NCI-H187 treated with DMSO at 0.1 percent for 48 hours (cell line): ENCODE data around the gene RAB36.

Source experiments
- DNase-seq: peaks from one replicate; lab custom pipeline; 2025; lab: John Stamatoyannopoulos, UW

The RAB36 gene

DNA sequence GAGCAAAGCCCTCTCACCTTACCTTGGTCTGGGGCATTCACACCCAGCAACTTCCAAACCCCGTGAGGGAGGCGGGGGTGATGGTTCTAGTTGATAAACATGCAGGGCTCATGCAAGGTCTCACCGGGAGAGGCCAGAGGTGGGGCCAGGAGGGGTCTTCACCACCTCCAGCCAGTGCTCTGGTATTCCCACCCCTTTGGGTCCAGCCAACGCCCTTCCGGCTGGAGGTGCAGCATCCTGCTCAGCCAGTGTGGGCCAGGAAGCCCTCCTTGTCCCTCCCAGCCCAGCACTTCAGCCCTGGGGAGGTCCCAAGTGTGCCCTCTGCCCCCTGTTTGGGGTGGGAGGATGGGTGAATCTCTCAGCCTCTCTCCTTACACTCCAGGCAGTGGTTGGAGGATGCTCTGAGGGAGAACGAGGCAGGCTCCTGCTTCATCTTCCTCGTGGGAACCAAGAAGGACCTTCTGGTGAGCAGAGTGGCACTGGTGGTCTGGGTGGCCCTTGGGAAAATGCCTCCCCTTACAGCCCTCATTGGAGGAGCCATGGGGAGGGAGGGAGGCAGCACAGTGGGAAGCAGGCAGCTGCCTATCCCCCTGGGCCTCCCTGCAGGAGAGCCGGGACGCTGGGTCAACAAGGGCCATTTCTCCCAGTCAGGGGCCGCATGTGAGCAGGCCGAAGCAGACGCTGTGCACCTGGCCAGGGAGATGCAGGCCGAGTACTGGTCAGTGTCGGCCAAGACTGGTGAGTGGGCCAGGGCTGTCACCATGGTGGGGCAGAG lies 13.4 kb downstream of the RAB36 start:
- no peak for DNase-seq

DNA sequence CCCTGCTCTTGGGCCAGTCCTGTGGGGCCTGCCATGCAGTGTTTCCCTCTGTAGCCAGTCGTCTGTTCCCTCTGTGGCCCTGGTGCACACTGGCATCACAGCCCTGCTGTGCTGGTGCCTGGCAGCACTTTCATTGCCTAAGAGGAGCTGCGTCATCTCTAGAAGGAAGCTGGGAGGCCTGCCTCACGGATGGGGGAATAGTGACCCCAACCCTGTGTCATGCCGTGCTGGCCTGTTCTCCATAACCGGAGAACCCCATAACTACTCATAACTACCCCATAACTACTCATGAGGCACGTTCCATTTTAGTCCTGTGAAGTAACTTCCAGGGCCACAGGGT lies 14.0 kb downstream of the RAB36 start:
- DNase-seq, result no peak

DNA sequence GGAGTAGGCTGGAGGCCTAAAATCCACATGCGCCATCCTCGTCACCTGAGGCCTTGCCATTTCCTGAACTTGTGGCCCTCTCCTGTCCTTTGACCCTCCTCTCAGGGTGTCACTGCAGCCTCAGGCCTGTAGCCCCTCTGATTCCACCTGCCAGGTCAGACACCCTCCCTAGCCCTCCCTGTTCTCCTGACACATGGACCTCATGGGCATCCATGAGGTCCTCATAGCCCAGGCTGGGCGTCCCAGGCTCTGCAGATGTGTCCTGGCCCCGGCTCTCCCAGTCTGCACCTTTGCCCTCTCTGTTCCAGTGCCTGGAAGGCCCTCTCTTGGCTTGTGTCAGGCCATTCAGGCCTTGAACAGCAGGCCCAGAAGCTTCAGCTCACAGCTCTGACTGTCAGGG lies 15.8 kb downstream of the RAB36 start:
- no peak for DNase-seq

DNA sequence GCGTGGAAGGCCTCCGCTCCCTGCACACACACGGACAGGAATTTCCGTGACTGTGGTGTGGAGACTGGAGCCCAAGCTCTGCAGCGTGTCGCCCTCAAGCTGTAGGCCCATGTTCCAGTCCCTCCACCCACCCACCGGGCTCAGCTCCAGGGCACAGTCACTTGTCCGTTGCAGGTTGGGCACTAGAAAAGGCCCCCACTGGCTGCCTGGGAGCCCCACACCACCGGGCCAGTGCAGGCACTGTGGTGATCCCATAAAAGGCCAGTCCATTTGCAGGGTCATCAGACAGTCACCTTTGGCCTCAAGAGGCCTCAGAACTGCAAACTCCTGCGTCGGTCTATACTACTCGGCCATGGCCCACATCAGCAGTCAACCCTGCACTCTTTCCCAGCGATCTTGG lies 16.3 kb downstream of the RAB36 start:
- DNase-seq, result no peak

DNA sequence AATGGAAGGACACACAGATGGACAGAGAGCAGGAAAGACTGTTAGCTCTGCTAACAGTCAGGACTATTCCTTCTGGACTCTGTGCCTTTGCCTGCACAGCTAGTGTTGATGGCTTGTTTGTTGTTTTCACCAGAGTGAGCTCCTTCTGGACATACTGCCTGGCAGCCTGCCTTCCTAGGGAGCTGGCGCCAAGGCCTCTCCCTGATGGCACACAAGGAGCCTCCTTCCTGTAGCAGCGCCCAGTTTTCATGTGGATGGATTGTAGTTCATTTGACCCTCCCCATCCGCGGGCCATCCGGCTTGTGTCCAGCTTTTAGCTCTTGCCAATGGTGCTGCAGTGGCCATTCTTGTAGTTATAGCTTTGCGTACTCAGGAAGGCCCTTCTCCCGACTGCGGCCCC lies 18.4 kb downstream of the RAB36 start:
- no peak for DNase-seq

DNA sequence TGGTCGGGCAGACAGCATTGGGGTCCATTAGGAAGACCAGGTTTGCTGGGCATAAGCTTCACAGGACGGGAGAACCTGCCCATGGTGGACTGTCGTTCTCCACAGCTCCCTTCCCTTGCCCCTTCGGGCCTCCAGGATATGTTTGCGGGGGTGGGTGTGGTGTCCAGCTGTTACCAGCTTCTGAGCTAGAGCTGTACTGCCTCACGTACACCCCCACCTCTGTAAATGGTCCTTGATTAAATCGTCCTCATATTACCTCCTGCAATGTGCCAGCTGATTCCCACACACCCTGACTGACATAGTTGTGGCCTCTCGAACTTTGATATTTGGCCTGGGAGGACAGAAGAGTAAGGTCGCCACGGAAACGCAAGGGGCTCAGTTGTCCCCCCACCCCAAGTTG lies 18.8 kb downstream of the RAB36 start:
- no peak for DNase-seq

DNA sequence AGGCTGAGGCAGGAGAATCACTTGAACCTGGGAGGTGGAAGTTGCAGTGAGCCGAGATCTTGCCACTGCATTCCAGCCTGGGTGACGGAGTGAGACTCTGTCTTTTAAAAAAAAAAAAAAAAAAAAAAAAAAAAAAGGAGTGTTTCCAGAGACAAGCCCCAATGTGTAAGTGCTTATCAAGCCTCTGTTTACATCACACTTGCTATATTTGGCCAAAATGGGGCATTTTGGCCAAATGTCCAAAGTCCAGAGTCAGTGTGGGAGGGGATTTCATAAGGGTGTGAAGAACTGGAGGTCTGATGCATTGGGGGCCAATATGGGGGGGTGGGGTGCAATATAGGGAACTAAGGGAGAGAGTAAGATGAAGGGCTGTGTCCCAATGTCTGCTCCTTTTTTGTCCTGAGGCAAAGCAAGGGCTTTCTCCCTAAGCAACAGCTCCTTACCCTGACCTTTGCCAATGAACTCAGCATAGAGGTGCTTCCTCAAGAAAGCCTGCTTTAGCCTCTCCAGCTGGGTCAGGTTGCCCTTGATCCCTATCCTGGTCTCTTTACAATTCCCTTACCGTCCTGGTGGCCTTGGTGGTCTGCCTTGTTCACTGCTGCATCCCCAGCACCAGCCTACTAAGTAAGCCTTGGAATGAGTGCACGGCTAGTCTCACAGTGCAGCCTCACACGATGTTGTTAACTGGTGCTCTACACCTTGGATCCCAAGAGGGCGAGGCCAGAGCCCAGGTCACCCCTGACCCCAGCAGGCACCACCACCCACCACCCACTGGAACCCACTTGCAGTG lies 21.0 kb downstream of the RAB36 start:
- DNase-seq, result no peak

DNA sequence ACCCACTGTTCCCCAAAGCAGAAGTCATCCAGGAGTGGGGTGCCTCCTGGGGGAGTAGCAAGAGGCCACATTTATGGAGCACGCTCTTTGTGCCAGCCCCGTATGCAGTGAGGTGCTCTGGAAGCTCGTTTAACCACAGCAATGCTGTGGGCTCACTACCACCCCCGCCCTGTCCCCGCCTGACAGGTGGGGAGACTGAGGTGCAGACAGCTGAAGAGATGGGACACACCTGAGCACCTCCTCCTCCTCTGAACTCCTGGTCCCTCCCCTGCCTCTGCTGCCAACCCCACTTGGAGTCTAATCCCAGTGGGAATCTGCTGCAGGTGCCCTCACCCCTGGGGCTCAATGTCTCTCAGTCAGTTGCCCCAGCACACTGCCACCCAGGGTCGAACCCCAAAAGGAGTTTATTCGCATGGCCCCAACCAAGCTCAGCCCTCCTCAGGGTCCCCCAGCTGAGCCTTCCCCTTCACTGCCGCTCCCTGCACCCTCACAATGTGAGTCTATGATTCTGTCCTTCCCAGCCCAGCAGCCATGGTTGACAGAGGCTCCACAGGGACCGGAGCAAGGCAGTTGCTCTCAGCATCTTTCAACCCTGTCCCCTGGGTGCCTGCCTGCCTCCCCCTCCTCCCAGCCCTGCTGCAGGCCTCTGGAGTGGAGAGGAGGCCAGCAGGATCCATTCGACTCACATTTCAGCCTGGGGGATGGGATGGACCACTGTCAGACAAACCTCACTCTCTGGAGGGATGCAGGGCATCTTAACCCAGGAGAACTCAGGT lies 21.8 kb downstream of the RAB36 start:
- no peak for DNase-seq

DNA sequence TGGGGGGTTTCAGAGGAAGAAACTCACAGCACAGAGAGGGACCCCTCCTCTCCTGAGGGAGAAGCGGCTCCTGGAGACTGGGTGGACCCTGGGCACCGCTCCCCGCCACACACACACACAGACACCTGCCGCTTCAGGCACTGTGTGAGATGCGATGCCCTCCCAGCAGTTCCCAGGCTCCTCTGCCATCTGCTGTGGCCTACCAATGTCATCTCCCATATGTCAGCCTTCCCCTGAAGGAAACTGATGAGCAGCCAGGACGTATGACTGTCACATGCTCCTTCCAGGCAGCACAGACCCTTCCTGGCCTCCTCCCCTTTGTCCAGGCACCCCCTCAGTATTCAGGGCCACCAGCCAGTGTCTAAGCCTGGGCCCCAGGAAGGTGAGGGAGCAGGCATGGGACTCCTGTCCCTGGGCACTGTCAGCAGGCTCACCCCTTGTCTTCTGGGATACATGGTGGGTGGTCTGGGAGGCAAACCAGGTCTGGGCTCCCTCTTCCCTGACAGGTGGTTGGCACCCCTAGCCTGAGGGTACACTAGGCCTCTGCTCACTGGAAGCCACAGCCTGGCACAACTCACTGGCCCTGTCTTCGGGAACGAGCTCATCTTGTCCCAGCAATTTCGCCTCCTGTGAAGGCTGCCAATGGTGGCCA lies 23.2 kb downstream of the RAB36 start:
- DNase-seq, result no peak

DNA sequence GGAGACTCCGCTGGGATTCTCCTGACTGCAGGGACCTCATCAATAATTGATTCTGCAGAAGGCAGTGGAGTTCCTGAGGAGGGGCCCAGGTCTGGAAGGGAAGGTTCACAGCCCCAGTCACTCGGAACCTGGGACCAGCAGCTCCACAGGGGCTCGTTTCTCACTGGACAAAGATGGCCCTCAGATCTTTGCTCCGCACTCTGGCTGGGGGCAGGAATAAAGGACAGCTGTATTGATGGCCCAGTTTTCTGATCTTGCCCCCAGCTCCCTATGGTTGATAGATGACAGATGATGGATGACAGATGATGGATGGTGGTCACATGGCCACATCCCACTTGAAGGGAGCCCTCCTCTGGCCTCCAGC lies 23.7 kb downstream of the RAB36 start:
- DNase-seq, result no peak

DNA sequence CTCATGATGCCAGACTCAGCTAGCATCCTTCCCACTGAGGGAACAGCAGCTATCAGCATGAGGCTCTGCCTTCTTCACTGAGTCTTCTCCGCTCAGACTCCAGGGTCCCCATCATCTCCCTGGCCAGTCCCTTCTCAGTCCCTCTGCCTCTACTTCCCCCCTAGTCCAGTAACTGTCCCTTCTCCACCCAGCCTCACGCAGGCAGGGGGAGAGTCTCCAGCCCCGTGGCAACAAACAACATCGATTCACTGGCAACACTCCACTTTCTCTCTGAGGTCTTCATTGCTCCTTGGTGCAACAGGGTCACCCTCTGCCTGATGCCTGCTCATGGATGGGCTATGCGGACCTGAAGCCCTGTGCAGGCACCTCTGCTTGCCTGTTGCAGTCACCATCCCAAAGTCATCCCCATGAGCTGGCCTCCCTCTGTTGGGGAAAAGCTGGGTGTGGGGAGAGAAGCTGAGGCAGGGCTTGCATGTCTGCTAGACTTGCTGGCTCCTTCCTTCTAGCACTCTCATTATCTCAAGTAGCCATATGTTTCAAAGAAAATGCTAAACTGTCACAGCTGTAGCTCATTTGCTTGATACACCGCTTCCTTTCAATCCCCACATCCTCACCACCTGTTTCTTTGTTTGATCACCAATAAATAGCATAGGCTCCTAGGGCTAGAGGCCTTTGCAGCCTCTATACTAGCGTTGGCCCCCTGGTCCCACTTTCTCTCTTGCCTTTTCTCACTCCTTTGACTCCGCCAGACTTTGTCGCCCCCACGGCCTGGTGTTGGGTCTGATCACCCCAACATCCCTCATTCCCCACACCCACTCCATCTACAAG lies 30.8 kb downstream of the RAB36 start:
- no peak for DNase-seq

DNA sequence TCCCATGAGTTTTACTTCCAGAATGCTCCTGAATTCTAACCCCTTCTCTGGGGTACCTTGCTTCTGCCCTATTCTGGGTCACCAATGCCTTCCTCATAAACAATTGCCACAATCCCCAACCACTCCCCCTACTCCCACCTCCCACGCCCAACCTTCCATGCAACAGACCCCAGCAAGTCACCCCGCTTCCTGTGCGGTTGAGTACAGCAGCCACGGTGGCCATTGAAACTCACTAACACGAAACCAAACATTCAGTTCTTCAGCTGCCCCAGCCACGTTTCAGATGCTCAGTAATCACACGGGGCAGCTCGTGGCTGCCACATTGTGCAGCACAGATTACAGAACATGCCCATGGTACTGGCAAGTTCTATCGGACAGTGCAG lies 31.4 kb downstream of the RAB36 start:
- DNase-seq, result no peak

DNA sequence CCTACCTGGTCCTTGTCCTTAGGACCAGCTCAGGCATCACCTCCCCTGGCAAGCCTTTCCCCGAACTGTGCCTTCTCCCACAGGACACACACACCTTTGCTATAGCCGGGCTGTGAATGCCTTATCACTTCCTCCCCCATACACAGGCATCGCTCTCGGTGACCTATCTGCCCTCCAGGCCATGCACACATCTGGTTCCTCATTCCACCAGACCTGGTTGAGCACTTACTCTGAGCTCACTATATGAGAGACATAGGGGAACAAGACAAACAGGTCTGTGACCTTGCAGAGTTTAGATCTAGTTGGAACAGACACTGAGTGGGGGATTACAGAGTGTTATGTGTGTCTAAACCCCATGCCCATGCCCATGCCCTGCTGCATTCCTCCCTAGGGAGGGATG lies 31.9 kb downstream of the RAB36 start:
- DNase-seq, result no peak

DNA sequence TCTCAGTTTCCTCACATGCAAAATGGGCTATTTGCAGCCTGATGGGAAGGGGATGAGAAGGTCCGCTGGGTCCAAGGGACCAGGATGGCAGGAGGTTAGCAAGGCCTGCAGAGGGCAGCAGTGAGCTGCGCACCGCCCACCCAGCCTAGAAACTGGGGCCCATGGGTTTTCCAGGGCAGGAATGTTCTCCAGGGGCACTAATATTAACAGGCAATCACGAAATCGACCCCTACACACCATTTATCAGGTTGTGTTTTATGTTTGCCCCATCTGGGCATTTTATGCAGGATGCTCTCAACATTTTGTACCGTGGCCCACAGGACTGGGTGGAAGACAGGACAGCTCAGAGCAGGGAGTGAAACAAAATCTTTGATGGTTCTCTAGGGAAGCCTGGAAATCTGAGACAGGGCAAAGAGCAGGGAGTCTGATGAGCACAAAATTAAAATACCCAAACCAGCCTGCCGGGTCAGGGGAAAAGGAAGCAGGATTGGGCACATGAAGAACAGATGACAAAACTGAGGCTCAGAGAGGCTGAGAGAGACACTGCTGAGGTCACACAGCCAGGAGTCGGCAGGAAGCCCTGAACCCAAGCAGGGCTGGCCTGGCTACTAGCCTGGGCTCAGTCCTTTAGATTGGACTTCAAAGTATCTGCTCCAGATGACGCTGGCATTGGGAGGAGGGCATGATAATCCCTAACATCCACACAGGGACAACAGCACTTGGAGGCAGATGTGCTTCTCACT lies 33.4 kb downstream of the RAB36 start:
- no peak for DNase-seq

DNA sequence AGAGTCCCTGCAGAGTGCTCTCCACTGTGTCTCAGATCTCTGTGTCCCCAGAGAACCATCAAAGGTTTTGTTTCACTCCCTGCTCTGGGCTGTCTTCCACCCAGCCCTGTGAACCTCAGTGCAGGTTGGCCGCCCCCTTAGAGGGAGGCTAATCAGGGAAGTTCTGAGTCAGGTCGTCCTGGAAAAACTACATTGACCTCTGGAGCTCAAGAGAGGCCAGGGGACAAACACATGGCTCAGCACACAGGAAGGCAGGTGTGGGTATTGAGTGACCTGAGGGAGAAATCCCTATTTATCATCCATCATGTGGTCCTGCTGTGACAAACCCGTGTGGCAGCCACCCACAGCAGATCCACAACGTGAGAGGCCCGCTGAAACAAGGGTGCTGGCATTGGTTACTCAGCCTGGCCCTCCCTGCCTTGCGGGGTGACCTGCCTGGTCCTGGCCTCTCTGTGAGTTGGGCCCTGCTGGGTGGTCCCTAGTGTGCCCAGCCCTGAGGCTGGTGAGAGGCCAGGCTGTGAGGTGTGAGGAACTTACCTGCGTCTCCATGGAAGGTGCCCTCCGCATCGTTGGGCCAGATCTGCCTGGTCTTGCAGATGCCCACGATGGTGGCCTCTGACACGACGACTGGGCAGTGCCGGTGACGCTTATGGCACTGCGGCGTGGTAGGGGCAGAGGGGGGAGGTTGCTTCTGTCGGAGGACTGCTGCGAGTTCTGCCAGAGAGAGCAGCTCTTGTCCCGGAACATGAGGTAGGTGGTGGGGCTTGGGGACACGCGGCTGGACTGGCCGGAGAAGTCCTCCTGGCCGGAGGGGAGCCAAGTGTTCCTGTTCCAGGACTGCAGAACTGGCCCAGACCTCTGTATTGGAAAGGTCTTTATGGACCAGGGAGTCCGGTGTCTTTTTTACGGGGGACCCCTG lies 34.4 kb downstream of the RAB36 start:
- no peak for DNase-seq

DNA sequence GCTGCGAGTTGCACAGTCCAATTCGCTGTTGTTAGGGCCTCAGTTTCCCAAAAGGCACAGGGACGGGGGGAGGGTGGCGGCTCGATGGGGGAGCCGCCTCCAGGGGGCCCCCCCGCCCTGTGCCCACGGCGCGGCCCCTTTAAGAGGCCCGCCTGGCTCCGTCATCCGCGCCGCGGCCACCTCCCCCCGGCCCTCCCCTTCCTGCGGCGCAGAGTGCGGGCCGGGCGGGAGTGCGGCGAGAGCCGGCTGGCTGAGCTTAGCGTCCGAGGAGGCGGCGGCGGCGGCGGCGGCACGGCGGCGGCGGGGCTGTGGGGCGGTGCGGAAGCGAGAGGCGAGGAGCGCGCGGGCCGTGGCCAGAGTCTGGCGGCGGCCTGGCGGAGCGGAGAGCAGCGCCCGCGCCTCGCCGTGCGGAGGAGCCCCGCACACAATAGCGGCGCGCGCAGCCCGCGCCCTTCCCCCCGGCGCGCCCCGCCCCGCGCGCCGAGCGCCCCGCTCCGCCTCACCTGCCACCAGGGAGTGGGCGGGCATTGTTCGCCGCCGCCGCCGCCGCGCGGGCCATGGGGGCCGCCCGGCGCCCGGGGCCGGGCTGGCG lies 35.1 kb downstream of the RAB36 start, which contains the start of gene BCR:
Gene BCR, plus strand, starts transcription at position 209 of the 592 bp plus-strand sequence. CDS start 452 bp downstream, outside the sequence.
- DNase-seq, result no peak

DNA sequence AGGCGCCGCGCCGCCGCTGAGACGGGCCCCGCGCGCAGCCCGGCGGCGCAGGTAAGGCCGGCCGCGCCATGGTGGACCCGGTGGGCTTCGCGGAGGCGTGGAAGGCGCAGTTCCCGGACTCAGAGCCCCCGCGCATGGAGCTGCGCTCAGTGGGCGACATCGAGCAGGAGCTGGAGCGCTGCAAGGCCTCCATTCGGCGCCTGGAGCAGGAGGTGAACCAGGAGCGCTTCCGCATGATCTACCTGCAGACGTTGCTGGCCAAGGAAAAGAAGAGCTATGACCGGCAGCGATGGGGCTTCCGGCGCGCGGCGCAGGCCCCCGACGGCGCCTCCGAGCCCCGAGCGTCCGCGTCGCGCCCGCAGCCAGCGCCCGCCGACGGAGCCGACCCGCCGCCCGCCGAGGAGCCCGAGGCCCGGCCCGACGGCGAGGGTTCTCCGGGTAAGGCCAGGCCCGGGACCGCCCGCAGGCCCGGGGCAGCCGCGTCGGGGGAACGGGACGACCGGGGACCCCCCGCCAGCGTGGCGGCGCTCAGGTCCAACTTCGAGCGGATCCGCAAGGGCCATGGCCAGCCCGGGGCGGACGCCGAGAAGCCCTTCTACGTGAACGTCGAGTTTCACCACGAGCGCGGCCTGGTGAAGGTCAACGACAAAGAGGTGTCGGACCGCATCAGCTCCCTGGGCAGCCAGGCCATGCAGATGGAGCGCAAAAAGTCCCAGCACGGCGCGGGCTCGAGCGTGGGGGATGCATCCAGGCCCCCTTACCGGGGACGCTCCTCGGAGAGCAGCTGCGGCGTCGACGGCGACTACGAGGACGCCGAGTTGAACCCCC lies 35.8 kb downstream of the RAB36 start:
- no peak for DNase-seq

DNA sequence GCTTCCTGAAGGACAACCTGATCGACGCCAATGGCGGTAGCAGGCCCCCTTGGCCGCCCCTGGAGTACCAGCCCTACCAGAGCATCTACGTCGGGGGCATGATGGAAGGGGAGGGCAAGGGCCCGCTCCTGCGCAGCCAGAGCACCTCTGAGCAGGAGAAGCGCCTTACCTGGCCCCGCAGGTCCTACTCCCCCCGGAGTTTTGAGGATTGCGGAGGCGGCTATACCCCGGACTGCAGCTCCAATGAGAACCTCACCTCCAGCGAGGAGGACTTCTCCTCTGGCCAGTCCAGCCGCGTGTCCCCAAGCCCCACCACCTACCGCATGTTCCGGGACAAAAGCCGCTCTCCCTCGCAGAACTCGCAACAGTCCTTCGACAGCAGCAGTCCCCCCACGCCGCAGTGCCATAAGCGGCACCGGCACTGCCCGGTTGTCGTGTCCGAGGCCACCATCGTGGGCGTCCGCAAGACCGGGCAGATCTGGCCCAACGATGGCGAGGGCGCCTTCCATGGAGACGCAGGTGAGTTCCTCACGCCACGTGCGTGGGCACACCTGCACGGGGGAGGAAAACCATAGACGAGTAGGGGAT lies 36.5 kb downstream of the RAB36 start:
- no peak for DNase-seq
